GM19193 (cell line): Measurements from ENCODE around the gene LYRM9.

Source experiments
- POLR2A ChIP-seq: IDR thresholded peaks from 4 replicates; pipeline ENCODE4 v1.6.1; 2011; ENCODE audit not compliant: insufficient read depth, insufficient read length; ENCODE audit errors: extremely low read depth

Gene LYRM9

DNA sequence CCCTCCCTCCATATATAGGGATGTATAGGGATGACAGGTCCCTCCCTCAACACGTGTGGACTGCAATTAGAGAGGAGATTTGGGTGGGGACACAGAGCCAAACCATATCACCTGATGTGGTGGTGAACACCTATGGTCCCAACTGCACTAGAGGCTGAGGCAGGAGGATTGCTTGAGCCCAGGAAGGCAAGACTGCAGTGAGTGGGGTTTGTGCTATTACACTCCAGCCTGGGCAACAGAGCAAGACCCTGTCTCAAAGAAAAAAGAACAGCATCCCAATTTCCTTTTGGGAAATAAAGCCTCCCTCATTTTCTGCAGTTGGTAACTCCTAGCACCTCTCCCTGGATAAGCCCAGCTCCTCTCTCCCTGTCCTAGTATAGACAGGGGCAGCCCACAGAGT, 23.8 kb upstream of the LYRM9 start:
- no peak for TF ChIP-seq POLR2A

DNA sequence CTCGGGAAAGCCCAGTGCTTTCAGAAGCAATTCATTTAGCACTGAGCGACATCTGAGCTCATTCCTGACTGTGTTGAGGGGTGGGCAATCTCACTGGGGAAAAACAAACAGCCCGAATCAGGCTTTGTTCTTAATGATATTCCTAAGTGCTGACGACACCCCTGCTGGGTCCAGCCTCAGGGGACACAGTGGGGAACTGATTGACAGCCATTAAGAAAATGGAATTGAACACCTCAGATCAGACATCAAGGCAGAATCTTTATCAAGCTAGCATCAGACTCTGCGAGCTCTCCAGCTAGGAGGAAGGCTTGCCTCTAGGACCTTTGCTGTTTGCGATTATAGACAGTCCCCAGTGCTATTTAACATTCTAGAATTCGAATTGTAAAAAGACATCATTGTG, 22.5 kb upstream of the LYRM9 start:
- TF ChIP-seq POLR2A, result no peak

DNA sequence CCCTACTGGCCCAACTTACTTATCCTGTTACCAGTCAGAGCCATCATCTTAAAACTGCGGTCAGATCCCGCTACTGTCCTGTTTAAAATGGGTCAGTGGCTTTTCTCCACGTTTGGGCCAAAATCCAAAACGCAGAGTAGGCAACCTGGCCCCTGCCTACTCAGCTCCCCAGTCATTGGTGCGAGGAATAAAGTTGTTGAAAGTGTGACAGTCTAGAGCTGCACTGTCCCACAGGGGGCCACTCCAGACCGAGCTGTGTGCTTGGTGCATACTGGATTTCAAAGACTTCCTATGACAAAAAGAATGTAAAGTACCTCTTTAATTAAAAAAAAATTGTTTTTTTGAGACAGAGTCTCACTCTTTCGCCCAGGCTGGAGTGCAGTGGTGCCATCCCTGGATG, 21.2 kb upstream of the LYRM9 start:
- no peak for TF ChIP-seq POLR2A

DNA sequence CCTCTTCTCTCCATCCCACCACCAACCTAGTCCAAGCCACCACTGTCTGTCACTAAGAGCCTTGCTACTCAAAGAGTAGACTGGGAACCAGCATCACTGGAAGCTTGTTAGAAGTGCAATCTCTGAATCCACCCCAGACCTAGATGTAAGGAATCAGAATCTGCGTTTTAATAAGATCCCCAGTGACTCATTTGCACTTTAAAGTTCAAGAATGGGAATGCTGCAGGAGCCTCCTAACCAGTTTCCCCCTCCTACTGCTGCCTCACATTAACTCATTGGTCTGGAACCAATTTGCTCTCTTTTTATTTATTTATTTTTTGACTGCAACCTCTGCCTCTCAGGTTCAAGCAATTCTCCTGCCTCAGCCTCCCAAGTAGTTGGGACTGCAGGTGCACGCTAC, 19.8 kb upstream of the LYRM9 start:
- no peak for TF ChIP-seq POLR2A

DNA sequence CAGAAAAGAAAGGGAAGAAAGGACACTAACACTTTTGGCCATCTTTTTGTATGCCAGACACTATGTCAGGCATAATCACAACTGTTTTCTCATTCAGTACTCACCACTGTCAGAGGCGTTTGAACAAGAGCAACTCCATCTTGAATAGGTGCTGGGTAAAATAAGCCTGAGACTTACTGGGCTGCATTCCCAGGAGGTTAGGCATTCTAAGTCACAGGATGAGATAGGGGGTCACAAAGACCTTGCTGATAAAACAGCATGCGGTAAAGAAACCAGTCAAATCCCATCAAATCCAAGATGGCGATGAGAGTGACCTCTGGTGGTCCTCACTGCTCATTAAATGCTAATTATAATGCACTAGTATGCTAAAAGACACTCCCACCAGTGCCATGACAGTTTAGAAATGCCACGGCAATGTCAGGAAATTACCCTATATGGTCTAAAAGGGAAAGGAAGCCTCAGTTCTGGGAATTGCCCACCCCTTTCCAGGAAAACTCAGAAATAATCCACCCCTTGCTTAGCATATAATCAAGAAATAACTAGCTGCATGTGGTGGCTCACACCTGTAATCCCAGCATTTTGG, 14.9 kb upstream of the LYRM9 start:
- TF ChIP-seq POLR2A, result no peak

DNA sequence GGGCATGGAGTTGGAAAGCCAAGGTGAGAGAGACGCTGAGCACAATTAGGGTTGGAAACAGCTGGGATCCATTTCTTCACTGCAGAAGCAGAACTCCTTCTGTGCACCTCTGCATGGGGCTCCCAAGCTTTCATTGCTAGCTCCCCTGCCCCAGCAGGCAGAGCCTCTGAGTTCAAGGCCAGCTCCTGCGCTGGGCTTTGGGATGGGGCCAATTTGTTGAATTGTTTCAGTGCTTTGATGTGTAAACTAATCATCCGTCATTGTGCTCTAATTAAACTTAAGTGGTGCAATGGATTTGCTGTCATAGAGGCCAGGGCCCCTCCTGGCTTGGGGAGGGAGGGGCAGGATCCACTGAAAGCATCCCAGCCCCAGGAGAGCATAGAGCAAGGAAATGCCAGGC, 13.5 kb upstream of the LYRM9 start:
- no peak for TF ChIP-seq POLR2A

DNA sequence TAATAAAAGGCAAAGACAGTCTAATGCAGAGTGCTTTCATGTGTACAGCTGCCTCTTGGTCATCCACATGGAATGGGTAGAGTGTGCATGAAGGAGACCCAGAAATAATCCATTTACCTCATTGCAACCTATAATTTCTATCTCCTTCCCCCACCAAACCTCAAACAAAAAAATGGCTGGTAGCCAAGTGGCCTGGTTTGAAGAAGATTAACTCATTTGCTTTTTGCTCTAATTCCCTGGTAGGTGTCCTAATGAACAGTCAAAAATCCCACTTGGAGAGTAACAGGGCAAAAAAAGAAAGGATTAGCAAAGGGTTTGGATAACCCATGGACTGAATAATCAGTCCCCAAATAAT, 13.0 kb upstream of the LYRM9 start:
- TF ChIP-seq POLR2A, result no peak

DNA sequence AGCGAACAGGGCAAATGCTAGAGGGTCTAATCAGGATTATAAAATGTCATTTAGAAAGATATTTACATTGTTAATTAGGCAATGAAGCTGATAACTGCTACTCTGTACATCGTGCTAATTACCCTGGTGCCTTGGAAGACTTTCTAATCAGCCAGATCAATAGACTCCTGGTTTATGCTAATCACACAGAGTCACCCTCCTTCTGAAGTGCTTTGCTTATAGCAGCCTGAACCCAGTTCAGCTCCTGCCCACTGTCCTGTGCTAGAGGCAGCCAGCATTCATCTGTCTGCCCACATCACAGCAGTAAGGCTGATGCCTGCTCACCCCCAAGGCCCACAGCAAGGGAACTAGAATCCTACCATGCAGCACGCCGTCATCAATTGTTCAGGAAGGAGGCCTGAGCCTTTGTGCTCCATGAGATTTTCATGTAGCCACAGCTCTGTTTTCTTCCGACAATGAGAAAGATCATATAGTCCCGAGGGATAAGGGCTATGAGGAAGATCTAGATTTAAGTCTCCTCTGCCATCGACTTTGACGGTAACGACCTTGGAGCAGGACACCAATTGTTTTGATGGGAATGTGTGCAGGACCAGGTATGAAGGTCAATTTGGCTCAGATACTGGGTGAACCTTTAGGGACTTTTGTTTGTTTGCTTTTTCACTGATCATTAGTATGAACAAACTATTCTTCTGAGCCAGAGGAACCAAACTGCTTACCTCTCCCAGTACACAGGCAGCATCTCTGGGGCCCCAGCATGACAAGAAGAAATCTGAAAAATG, 12.5 kb upstream of the LYRM9 start:
- TF ChIP-seq POLR2A, result no peak

DNA sequence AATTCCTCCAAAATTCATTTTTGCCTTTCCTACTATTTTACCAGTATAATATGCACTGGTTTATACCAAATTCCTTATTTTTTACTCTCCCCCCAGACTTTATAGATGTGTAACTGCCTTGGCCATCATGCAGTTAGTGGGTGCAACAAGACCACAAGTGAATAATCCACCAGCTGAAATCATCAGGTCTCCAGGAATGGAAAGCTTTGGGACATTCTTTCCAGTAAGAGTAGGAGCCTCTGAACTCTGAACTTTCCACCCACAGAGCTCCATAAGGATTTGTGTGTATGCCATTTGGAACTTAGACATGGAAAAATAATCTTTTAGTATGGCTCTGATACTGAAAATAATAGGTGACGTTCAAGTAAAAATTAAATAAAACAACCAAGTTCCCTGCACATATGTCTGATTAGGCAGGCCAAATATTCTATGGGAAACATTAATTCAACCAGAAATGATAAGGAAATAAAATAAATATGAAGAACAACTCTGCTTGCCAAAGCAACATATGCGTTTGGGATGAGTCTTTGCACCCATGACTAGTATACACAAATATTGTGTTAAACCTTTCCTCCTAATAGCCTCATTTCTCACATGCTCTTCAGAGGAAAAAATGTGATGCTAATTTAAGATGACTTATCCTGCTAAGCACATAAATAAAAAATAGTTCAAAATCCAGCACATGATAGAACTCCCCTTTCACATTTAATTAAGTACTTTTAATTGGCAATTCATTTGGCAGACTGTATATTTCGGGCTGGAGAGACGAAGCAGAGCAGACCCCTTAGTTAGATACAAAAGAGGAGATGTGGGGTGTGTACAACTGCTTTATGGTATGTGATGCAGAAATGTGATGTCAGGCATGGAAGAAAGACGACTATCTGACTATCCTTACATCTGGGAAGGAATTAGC, 11.6 kb upstream of the LYRM9 start:
- TF ChIP-seq POLR2A, result no peak

DNA sequence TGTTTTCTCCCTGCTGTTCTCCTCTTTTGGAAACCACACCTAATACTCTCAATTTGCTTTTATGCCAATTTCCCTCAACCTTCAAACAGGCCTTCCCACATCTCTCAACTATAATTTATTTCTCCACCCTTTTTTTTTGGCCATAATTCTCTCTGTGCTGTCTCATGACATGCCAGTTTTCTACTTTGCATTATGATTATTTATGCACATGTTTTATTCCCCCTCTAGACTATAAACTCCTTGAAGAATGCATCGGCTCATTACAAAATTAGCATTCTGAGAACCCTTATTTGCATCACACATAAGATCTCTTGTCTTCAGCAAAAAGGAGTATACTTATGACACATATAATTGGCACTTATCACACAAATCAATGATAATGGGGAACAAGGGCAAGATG, 10.9 kb upstream of the LYRM9 start:
- TF ChIP-seq POLR2A, result no peak

DNA sequence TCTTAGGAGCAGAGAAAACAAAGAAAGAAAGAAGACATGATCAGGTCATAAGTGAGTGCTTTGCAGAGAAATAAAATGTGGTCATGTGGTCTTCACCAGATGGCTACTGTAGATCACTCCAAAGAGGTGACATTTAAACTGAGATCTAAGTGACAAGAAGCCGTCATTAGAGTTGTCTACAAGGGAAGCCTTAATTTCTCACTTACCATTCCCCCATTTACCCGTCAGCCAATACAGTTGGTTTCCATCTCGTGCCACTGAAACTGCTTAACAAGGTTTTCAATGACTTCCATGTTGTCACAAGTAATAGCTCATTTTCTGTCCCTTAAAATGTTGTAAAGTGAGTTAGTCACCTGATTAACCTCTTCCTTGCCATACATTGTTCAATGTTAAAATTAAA, 6.4 kb upstream of the LYRM9 start:
- TF ChIP-seq POLR2A, result no peak

DNA sequence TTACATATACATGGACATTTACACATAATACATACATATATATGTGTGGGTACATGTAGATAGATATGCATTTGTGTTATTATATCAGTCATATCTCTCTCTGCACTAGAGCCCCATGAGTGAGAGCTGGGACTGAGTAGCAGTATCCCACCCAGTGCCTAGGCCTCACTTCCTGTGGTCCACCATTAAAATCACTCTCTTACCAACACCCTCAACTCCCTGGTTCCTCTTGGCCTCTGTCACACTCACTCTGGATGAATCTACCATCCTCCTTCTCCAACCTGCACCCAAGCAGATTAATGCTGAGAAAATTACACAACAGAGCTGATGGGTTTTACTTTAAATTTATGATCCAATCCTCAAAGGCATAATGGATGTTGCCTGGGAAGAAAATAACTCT, 4.9 kb upstream of the LYRM9 start:
- no peak for TF ChIP-seq POLR2A

DNA sequence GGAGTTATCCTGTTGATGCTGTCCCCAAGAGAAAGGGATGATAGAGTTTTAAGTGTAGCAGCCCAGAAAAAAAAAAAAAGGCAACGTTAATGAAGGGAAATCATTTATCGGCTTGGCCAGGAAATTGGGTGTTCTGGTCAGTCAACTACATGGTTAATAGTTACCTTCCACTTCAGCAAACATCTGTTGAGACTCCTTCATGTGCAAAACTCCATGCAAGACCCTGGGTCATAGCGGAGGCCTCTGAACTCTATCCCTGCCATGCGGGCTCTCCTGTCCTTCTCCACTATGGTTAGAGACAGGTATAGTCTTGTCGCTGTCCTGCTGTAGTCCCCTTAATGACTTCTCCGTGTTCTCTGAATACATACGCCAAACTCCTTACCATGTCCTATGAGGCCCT, 3.5 kb upstream of the LYRM9 start:
- TF ChIP-seq POLR2A, result no peak

DNA sequence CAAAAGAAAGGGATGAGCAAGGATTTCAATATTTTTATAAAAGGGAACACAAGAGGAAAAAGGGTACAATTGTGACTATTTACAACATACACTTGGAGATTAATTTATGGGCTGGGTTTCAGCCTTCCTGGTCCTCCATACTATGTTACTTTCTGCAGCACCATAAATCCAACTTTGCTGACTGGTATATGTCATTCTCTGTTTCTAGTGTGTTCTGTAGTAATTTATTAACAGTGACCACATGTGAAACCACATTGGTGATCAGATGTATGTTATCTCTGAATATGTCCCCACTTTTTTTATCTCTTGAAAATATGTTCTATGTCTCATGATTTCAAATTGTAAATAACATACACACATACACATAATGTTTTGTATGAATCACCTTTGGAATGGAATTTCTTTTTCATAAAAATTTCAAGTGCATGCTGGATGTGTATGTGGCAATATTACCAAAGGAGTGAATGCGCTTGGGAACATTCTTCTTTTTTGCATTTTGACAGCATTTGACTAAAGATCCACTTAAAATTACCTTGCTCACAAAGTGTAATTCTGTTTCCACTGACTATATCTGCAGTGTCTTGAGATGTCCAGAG, 2.9 kb upstream of the LYRM9 start:
- no peak for TF ChIP-seq POLR2A
